HG03064 (cell line): ENCODE results near the gene GRSF1.
"Not testable (repeated sequence)": the region's sequence is repeated elsewhere in the genome, so short reads cannot be mapped to it uniquely, and the experiment has no call there.

Source experiments
- ATAC-seq: cut with Tn5 transposase; IDR thresholded peaks from one replicate; pipeline ENCODE4 v1.9.1; 2021; ENCODE audit warnings: low read depth; ENCODE audit not compliant: unreplicated experiment

Gene GRSF1

GRCh38 chr4:70839589-70840093 is at the start of gene GRSF1:
TSS of gene GRSF1 (minus strand) at chr4:70839890. CDS start at chr4:70839827, 63 bp downstream.
- ATAC-seq: peak; percentile 69

GRCh38 chr4:70885174-70885573 is 45.5 kb upstream of the GRSF1 start:
- ATAC-seq: no peak

GRCh38 chr4:70880739-70881138 is 41.0 kb upstream of the GRSF1 start:
- ATAC-seq: no peak

- no peak for ATAC-seq
Observed at GRCh38 chr4:70877556-70877955, 37.9 kb upstream of the GRSF1 start.

GRCh38 chr4:70874268-70875156 is 34.8 kb upstream of the GRSF1 start:
- ATAC-seq: peak; percentile 83

GRCh38 chr4:70873216-70873615 is 33.5 kb upstream of the GRSF1 start:
- ATAC-seq: no peak

- ATAC-seq: no peak
Observed at GRCh38 chr4:70868778-70869177, 29.1 kb upstream of the GRSF1 start.

GRCh38 chr4:70863099-70863790 is 23.6 kb upstream of the GRSF1 start:
- ATAC-seq: no peak

- ATAC-seq: no peak
Observed at GRCh38 chr4:70859066-70859465, 19.4 kb upstream of the GRSF1 start.

GRCh38 chr4:70858454-70858853 is 18.8 kb upstream of the GRSF1 start:
- ATAC-seq: no peak

- no peak for ATAC-seq
Observed at GRCh38 chr4:70855464-70855863, 15.8 kb upstream of the GRSF1 start.

- no peak for ATAC-seq
Observed at GRCh38 chr4:70849291-70849690, 9.6 kb upstream of the GRSF1 start.

- ATAC-seq: no peak
Observed at GRCh38 chr4:70844180-70844579, 4.5 kb upstream of the GRSF1 start.

- ATAC-seq: no peak
Observed at GRCh38 chr4:70842761-70843435, 3.2 kb upstream of the GRSF1 start.

GRCh38 chr4:70841951-70842350 is 2.3 kb upstream of the GRSF1 start:
- no peak for ATAC-seq

- no peak for ATAC-seq
Observed at GRCh38 chr4:70841211-70841610, 1.5 kb upstream of the GRSF1 start.

GRCh38 chr4:70840631-70841030 is 941 bp upstream of the GRSF1 start:
- not testable (repeated sequence) for ATAC-seq

GRCh38 chr4:70840137-70840536 is 447 bp upstream of the GRSF1 start:
- not testable (repeated sequence) for ATAC-seq

GRCh38 chr4:70838666-70839588 is 763 bp downstream of the GRSF1 start:
- peak; percentile 43 for ATAC-seq

GRCh38 chr4:70838204-70838603 is 1.5 kb downstream of the GRSF1 start:
- no peak for ATAC-seq
